GM21576 (cell line): ENCODE data around the gene KRT79.
"Not testable (repeated sequence)": the region's sequence is repeated elsewhere in the genome, so short reads cannot be mapped to it uniquely, and the experiment has no call there.

ENCODE experiments used
- ATAC-seq: cut with Tn5 transposase; IDR thresholded peaks from one replicate; pipeline ENCODE4 v1.9.1; 2021; ENCODE audit warnings: mild to moderate bottlenecking, moderate library complexity; ENCODE audit not compliant: unreplicated experiment

The KRT79 gene

DNA sequence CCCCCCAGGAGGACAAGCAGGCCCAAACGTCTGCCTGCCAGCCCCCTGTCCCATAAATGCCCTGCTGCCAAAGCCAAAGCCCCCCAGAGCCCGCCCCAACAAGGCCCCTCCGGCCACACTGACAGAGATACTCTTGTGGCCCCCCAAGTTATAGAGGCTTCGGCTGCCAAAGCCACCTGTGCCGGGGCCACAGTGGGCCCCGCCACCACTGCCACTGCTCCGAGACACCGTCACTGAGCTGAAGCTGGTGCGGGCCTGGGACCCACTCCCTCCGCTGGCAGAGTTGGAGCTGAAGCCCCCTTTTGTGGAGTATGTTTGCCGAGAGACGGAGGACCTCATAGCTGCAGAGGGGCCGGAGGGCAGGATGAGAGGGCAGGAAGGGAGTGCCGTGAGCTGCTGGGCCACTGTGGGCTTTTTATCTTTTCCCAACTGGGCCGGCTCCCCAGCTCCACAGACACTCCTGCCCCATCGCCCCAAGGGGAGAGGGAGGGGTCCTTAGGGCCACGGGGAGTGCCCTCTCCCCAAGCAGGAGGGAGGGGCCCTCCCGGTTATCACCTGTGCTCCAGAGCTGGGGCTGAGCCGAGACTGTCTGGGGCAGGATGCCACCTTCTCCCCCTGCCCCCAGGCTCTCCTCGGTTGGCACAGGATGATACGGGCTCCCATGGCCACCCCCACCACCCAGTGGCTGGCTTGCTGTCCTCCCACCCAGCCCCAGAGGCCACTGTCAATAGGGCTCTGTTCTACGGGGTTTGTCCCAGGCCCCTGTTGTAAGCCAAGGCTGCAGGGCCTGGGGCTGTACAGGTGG lies at the start of gene KRT79:
Gene KRT79, minus strand, starts transcription at position 390 of the 805 bp plus-strand sequence. Its CDS starts 51 bp downstream, at position 339.
- ATAC-seq = no peak

DNA sequence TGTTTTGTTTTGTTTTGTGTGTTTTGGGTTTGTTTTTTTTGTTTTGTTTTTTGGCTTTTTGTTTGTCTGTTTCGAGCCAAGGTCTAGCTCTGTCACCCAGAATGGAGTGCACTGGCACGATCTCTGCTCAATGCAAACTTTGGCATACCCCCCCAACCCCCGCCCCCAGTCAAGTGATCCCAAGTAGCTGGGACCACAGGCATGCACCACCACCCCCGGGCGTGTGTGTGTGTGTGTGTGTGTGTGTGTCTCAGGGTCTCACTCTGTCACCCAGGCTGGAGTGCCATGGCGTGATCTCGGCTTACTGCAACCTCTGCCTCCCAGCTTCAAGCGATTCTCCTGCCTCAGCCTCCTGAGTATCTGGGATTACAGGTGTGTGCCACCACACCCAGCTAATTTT lies 46.4 kb upstream of the KRT79 start:
- ATAC-seq = not testable (repeated sequence)

DNA sequence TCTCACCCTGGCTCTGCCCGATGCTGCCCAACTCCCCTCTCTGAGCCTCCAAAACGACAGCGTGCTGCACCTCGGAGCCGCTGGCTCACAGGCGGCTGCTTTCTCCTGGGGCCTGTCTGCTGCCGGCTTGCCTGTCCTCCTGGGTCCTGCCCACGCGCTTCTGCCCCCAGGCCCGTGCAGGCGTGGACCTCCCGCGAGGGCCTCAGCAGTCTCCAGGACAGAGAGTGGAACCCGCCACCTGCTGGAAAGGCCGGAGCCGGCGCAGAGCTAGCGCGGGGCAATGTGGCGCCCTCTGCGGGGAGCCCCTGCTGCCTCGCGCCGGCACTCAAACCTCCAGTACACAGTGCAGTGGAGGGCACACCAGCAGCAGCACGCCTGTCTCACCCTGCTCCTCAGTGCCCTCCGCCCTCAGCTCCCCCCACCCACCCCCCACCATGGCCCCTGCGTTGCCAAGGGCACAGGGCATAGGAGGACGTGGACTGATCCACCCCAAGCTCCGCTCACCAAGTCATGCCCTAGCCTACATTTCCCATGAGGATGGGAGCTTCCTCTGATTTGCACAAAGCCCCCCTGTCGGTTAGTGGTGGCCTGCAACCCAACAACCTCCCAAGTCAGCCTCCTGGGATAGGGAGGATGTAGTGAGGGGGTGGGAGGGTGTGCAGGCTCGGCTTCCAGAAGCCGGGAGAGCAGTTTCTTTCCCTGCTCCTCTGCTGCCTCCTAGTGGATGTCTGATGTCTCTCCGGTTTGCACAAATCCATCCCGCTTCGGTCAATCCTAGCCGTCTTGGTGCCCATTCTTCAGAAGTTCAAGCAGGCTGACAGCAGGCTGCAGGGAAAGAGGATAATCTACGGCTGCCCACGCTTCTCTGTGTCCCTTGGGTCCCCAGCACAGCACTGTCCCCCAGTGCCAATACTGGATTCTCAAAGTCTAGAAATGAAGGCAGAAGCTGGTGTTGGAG lies 45.6 kb upstream of the KRT79 start:
- no peak for ATAC-seq

DNA sequence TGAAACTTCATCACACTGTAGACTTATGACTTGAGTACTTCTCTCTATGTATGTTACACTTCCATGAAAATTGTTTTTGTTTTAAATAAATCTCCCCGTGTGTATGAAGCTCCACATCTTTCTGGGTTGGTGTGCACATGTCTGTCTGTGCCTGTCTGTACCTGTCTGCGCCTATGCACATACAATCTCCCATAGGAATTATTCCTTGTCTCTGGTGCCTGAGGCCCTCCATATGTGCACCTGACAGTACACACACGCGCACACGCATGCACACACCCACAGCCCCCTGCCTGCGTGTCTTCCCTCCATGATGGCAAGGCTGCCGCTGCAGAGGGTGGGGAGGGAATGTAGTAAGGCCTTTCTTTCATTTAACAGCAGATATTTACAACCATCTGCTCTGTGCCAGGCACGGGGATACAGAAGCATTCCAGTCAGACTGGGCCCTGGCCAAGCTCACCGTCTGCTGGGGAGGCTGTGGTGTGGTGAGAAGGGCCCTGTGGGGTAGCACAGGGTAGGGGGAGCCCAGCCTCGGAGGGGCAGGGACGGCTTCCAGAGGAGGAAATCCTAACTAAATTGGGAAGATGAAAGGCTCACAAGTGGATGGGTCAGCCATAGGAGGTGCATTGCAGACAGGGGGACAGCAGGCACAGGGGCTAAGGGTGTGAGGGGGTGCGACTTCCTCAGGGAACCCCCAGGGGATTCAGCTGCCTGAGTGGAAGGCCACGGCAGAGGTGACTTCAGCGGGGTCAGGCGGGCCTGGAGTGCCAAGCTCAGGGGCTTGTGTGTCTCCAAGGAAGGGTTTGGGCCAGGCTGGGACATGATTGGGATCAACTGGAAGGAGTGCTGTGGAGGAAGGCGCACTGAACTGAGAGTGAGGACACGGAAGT lies 44.6 kb upstream of the KRT79 start:
- no peak for ATAC-seq

DNA sequence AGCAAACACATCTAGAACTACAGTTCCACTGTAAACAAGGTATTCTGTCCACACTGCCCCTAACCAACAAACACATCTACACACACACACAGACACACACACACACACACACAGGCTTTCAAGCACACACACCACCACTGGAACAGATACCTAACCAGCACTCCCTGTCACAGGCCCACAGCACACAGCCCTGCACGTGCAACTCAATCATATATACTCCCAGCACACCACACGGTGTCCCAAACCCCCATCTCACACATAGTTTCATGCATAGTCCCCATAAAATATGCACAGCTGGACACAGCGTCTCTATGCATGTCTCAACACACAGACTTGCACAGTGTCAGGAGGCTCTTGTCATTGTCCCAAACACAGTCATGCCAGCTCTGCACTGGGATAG lies 43.1 kb upstream of the KRT79 start:
- ATAC-seq = no peak

DNA sequence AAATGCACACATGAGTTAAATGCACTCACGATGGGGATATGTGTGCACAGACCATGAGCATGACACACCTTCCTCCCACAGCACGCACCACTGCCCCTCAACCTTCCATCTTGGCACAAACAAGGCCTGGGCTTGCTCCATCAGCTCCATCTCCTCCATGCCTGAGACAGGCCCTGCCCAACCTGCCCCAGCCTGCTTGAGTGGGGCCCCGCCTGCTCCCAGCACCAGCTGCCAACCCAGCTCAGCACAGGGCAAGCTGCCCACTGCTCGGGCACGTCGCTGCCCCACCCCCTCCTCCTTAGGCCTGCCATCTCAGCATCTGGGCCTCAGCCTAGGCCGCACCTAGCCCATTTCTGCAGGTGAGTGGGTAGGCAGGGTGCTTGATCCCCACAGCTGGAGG lies 42.3 kb upstream of the KRT79 start:
- no peak for ATAC-seq

DNA sequence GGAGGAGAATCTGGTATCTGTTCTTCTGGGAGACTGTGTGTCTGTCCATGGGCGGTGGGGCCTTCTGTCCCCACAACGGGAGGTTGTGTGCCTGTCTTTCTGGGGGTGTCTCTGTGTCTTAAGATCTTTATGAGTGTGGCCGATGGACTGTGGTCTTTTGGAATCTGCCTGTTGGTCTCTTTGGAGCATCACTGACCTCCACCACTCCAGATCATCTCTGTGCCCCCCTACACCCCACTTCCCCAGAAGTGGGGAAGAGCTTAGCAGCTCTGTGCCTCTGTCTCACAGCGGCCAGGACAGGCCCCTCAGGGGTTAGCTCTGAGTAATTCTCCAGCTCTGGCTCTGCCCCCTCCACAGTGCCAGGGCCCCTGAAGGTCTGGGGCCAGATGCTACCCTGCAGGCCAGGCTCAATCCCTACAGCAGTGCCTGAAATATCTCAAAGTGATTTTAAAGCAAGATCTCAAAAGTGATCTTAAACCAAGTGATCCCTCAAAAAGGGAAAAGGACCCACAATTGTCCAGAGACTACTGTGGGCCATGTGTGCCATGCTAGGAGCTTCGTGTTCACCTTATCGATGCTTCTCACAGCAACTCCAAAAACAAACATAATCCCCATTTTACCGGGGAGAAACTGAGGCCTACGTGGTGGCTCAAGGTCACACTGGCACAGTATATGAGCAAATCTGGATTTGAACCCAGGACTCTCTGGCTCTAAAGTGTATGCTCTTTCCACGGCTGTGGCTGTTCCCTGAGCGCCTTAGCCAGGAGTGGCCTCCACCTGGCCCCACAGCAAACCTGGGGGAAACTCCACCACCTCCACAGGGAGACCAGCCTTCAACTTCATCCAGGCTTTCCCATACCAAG lies 40.7 kb upstream of the KRT79 start:
- no peak for ATAC-seq

DNA sequence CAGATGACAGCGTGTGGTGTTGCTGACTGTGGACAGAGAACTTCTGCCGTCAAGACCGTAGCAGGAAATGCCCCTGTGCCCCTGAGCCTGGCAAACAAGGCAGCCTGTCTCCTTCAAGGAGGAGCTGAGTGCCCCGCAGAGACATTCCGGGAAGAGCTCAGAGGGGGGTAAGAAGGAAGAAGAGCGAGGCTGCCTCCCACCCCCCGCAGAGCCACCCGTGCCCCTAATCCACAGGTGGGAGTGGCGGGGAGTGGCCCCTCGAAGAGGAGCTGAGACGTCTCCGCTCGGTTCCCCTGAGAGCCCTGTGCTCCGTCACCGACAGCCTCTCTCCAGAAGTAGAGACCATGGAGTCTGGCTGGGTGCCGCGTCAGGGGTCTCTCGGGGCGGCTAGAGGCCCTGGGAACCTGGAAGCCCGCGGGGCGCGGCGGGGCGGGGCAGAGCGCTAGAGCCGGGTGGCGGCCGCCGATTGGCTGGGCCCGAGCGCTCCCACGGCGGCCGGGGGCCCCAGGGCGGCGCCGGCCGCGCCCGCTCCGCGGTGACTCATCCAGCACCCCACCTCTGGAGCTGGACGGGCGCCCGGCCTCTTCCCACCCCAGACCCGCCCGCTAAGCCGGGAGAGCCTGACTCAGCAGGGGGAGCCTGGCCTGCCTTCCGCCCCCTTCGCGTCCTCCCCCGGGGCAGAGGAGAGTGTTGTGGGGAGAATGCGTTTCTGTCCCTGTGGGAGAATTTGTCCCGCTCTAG lies 39.9 kb upstream of the KRT79 start:
- no peak for ATAC-seq

DNA sequence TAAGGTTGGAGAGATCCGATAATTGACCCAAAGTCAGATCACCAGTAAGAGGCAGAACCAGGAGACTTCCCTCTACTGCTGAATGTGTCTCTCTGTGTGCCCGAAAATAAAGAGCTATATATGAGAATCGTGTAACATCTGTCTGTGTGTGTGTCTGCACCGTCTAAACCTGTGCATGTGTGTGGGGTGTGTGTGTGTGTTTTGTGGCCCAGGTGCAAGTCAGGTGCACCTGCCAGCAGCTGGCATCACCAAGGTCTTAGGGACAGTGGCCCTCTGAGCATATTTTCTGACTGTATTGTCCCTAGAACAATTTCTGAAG lies 39.4 kb upstream of the KRT79 start:
- no peak for ATAC-seq

DNA sequence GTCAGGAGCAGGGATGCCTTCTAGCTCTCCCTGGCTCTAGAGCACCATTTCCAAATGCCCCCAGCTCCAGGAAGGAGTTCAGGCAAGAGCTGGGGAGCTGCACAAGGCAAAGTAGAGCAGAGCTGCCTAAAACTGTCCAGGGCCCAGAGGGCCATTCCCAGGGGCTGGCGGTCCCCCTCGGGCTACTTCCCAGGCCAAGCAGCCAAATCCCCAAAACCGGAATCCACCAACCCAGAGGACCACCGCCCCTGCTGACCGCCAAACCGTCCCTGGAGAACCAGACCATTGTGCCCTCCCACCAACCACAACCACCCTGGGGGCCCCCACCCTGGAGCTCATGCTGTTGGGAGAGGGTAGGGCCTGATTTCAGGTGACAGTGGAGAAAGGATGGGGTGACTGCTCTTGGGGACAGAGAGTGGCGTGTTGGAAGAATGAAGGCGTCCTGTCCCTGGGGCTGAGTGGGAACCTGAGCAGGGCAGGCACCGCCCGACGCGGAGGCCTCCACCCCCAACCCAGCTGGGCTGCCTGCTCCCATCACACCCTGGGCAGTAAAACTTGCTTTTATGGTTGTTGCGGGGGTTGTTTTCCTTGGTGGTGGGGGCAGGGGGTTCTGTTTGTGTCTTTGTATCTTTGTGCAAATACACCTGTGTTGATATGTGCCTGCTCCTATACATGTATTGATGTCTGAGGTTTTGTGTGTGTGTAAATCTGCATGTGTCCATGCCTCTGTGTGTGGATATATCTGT lies 38.7 kb upstream of the KRT79 start:
- no peak for ATAC-seq

DNA sequence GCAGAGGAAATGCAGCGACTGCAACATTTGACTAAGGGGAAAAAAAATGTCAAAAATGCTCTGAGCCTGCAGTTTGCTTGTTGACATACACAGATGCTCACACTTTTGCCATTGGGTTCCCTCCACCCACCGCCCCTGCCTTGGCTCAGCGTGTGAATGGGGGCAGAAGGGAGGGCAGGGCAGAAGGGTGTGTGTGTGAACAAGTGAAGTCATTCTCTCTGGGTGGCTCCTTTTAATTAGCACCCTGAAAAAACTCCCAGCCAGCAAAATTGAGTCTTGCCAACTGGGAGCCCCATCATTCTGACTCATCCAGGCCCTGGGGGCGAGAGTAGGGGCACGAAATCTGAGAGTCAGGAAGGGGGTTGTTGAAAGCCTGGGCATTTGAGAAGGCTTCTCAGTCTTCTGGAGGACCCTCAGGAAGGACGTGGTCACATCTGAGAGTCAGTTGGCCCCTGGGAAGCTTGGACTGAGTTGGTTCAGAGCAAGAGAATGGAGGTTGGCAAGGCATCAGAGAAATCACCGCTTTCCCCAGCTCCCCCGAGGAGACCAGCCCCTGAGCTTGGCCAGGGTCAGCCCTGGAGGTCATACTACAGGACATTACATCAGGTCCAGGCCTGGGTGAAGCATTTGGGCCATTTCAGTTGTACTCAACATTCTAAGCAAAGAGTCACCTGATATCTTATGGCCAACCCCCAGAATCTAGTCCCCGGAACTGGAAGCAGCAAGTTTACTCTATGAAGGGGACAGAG lies 37.4 kb upstream of the KRT79 start:
- ATAC-seq = no peak

DNA sequence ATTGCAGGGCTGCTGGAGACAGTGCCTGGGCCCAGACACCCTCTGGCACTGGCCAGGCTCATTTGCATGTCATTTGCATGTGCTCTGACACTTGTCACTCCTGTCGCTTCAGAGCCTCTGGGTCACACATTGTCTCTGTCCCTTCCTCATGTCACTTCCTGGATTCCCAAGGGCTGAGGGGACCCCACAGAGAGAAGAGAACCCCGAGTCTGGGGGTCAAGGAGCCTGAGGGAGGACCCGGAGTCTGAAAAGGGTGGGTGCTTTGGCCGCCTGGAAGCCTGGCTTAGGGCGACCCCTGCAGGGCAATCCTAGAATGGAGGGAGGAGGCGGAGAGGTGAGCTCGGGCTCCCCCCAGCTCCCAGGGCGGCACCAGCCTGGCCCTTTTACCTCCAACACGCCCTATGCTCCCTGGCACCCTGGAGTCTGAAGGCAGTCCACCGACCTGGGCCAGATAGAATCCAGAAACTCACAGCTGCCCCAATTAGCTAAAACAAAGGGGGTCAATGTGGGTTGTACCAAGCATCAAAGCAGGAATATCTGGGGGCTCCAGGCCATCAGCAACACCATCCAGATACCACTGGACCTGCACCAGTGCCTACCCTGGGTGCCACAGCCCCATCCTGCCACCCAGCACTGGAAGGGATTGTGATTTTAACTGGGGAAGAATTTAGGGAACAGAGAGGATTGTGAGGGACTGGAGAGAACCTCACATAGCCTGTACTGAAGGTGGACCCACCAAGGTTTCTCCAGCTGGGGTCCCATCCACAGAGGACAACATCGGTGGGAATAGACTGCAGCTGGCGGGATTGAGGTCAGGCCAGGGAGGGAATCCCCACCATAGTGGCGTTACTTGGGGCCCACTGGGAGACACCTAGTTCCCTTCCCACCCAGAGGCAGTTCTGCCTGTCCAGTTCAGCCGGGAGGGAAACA lies 36.5 kb upstream of the KRT79 start:
- no peak for ATAC-seq

DNA sequence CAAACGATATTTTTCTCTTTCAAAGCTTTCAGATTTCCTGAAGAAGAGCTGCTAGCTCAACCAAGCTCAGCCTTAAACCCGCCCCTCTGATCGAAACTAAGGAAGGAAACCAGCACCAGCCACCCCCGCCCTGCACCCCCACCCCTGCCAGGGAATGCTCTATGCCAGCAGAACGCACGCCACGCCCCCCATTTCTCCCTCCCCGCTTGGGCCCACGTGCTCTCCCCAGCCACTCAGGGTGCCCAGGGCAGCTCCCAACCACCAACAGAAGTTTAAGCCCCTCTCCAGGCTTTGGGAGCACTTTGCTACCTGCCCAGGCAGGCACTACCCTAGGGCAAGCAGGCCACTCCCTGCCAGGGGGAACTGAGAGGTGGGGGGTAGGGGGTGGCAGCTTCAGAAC lies 33.5 kb upstream of the KRT79 start:
- no peak for ATAC-seq

DNA sequence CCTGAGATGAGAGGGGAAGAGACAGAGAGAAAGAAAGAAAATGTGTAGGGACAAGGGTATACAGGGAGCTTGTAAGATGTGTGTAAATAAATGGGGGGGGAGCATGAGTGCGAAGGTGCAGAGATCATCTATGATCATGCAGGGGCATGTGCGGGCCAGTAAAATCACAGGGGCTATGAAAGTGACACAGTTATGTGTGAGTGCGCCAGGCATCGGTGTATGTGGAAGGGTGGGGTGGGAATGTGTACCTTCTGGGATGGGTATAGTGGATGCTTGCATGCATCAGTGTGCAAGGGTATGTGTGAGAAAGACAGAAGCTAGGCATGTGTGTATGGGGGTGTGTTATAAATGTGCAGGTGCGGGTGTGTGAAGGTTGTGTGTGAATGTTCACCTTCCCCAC lies 33.0 kb upstream of the KRT79 start:
- no peak for ATAC-seq

DNA sequence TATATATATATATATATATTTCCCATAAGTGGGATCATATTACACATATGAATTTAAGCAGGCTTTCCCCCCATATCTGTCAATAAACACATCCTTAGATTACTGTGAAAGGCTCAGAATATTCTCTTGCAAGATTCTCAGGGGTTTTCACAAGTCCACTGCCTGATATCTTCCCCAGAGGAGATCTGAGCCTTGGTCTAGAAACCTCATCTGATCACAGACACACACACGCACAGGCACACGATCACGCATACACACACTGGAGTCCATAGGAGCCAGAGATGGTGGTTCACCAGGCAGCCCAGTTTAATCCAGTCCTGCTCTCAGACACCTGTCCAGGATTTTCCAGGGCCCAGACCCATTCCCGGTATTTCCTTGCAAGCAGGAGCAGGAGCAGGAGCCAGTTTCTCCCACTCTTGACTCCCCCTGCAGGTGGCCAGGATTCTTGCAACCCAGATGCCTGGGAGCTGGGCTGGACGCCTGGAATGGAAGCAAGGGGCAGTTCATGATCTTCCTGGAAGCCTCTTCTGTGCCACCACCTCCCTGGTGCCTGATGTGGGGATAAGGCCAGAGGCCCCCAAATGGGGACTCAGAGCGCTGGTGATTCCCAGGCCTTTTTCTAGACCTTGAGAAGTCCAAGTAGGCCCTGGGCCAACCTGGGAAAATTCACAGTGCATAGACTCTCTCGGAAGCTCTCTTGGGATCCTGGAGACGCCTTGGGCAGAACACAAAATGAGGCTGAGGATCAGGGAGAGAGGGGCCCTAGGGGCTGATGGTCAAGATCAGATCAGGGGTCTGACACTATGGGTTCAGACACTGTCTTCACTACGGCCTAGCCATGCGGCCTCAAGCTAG lies 31.2 kb upstream of the KRT79 start:
- no peak for ATAC-seq

DNA sequence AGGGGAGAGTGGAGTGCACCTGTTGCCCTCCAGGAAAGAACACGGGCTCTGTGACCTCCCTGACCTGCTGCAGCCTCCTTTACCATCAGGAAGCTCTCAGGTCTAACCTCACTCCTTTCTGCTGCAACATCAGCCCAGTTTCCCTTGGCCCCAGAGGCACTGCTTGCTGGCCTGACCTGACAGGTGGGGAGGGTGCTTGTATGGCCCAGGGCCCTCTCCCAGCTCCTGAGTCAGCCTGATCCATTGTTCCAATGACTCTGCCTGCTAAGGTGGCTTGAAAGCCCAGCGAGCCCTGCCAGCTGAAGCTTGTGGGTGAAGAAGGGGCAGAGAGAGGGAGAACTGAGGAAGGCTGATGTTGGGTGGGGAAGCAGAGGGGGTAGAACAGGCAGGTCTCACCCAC lies 27.9 kb upstream of the KRT79 start:
- ATAC-seq = no peak
